Esophagus (tissue), 2 donors: ENCODE data around the gene APOBR. TPM values are rescaled to one million over a fixed set of nuclear protein-coding genes. Genes with fewer than 3 reads are reported as not detected.
A peak's percentile ranks its signal among the peaks of the same experiment; 100 is the strongest.
"Not testable (repeated sequence)": the region's sequence is repeated elsewhere in the genome, so short reads cannot be mapped to it uniquely, and the experiment has no call there.

Experiments
- H3K27ac ChIP-seq, 2 donors: one replicate each; pipeline ENCODE4 v1.5.1; 2013; ENCODE audit warnings: low read depth in 2 of 2, mild to moderate bottlenecking in 2 of 2, inconsistent platforms in 1 of 2, low read length in 1 of 2, moderate library complexity in 1 of 2
- H3K27me3 ChIP-seq, 2 donors: one replicate each; pipeline ENCODE4 v1.6.1; 2013; ENCODE audit warnings: low read length in 2 of 2, control low read depth in 1 of 2, mild to moderate bottlenecking in 1 of 2; ENCODE audit not compliant: insufficient read depth in 2 of 2, control insufficient read depth in 1 of 2
- H3K36me3 ChIP-seq, 2 donors: one replicate each; pipeline ENCODE4 v1.6.1; 2013; ENCODE audit warnings: low read length in 1 of 2; ENCODE audit not compliant: control insufficient read depth in 2 of 2, insufficient read depth in 2 of 2
- H3K4me1 ChIP-seq, 2 donors: one replicate each; pipeline ENCODE4 v1.6.1; 2013; ENCODE audit warnings: low read length in 1 of 2; ENCODE audit not compliant: control insufficient read depth in 2 of 2, insufficient read depth in 2 of 2
- H3K4me3 ChIP-seq, 2 donors: one replicate each; pipeline ENCODE4 v1.5.1; 2013; ENCODE audit warnings: low read length in 2 of 2, mild to moderate bottlenecking in 2 of 2, low read depth in 1 of 2, moderate library complexity in 1 of 2
- H3K9me3 ChIP-seq, 2 donors: one replicate each; pipeline ENCODE4 v1.6.1; 2013; ENCODE audit warnings: mild to moderate bottlenecking in 2 of 2, low read depth in 1 of 2, low read length in 1 of 2, moderate library complexity in 1 of 2; ENCODE audit not compliant: control insufficient read depth in 2 of 2, insufficient read depth in 1 of 2
- WGBS, 2 donors: extraction: QIAGEN DNeasy Blood & Tissue Kit; methylation state at CpG; one replicate each; pipeline ENCODE4 v1.1.7; 2013; 5-methylcytosine and 5-hydroxymethylcytosine counted together
- polyA plus RNA-seq, 2 donors: library from polyadenylated mRNA; stranded (reverse); fragments of 200-250 nt; gene quantifications; one replicate each; pipeline ENCODE4 v1.2.3, GENCODE V29; 2013
- donor health status: healthy with polysubstance abuse.
- donor health status: Bipolar disorder and iron deficiency.

APOBR gene, protein sequence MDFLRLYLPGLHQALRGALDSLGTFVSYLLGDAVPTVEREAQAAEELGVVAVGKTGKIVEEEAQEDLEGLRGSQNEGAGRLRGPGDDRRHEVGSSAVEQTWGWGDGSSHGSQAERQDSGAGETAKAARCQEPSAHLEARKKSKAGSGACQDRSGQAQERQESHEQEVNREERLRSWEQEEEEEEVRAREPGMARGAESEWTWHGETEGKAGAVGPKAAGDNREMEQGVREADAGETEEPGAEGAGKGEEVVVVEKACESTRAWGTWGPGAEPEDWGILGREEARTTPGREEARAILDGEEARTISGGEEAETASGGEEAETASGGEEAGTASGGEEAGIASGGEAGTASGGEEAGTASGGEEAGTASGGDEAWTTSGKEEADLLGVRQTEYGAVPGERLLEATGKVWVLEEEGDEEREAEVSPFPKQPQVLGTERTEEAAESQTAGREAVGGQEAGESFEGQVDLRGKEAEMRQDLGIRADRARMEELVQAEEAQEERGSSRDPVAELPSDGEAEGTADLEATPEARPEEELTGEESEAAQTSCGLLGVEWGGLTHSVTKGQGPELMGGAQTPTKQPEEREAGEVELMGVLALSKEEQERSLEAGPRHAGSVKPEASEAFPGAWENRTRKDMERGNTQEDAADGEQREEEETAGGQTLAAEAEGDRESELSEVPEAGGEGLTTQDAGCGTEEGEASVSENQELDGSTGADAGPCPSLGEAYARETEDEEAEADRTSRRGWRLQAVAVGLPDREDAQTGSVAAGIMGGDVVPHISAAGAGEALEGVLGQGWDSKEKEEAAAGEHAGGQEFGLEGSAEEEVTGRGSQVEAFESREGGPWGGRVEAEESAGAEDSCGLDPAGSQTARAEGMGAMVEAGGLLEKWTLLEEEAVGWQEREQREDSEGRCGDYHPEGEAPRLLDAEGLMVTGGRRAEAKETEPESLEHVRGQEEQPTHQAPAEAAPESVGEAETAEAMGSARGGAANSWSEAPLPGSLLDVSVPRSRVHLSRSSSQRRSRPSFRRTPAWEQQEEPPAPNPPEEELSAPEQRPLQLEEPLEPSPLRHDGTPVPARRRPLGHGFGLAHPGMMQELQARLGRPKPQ
- 1 to 10 TPM; 1.2 TPM for polyA plus RNA-seq

DNA sequence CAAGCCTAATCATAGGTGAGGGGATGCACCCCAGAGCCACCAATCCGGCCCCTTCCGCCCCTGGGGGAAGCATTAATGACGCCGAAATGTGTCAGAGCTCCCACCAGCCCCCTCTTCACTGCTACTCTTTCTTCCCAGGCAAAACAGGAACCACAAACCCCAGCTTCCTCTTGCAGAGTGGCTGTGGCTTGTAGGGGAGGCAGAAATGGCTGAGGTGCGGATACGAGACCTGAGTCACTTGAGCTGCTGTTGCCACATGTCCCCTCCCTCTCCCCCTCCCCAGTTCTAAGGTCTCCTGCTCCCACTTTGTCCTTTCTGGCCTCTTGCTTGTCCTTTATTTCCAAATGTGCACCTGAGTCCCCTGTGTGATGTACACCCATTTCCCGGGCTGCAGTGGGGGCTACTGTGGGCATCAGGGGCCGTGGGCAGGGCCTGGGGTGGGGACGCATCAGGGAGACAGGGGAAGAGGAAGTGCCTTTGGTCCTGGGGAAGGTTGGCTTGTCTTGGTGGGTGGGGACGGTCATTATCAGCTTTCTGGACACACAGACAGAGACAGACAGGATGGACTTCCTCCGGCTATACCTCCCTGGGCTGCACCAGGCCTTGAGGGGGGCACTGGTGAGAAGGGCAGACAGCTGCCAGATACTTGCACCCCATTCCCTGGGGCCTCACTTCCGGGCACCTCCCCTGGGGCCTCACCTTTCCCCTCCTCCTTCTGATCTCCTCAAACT lies at the start of gene APOBR:
Gene APOBR (plus strand): TSS at position 523 of the 731 bp plus-strand sequence. CDS start 39 bp downstream, at position 562.
- no peaks in the 10 kb centered on the region for H3K9me3 ChIP-seq
- H3K4me1 ChIP-seq, result no peaks in the 10 kb centered on the region
- no peaks in the 10 kb centered on the region for H3K27me3 ChIP-seq
- 69 to 72% methylated on average over 12 of the region's 12 CpGs for whole genome bisulfite sequencing, 2 donors
- peak within 1 kb of the TSS in 1 of 2 donors; percentile 21 for H3K4me3 ChIP-seq
- H3K27ac ChIP-seq, result peak within 1 kb of the TSS; percentile 44 to 65
- H3K36me3 ChIP-seq, result no peaks in the 10 kb centered on the region

DNA sequence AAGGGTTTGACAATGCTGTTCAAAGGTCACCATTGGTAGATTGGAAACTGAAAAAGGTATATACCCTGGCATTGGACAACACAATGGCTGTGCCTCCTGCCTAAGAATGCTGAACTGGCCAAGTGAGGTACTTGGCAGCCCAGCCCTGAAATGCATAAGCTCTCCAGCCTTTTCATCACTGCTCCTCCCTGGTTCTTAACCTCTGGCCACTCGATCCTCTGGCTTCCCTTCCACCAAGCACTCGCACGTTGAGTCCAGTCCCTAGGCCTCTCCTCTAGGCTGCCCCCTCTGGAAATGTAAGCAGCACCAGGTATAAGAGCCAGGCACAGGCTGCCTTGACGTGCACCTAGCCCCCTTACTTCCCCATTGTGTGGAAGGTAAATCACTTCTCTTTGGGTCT lies 48.1 kb upstream of the APOBR start:
- not testable (repeated sequence) for H3K27me3 ChIP-seq, H3K4me3 ChIP-seq, H3K4me1 ChIP-seq, H3K9me3 ChIP-seq, H3K27ac ChIP-seq, H3K36me3 ChIP-seq
- whole genome bisulfite sequencing, 2 donors, result no CpG with 5 or more reads among the region's 4 CpGs

DNA sequence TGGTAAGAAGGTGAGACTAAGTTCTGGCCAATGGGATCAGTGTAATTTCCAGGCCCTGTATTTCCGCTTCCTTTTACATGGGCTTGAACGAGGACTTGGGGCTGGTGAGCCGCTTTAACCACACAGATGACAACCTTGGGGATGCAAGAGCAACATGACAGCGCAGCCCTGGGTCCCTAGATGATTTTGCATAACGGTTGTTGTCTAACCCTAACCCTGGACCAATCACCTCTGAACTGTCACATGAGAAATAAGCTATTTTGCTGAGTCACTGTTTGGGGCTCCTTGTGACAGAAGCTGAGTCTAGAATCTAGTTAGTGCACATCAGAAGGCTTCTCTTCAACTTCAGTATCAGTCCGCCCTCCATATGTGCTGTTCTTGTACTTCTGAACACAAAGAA lies 47.4 kb upstream of the APOBR start:
- not testable (repeated sequence) for H3K4me1 ChIP-seq, H3K36me3 ChIP-seq, H3K27ac ChIP-seq, H3K27me3 ChIP-seq, H3K4me3 ChIP-seq, H3K9me3 ChIP-seq
- no CpG with 5 or more reads among the region's 6 CpGs for whole genome bisulfite sequencing, 2 donors

DNA sequence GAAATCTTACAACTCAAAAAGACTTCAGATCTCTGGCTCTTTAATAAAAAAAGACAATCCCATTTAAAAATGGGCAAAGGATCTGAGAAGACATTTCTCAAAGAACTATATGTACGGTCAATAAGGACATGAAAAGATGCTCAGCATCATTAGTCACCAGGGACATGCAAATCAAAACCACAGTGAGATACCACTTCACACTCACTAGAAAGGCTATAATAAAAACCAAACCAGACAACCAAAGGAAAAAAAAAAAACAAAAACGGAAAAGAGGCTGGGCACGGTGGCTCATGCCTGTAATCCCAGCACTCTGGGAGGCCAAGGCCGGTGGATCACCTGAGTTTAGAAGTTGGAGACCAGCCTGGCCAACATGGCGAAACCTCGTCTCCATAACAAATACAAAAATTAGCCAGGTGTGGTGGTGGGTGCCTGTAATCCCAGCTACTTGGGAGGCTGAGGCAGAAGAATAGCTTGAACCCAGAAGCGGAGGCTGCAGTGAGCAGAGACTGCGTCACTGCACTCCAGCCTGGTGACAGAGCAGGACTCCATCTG lies 20.7 kb upstream of the APOBR start:
- H3K27me3 ChIP-seq, result no peaks in the 10 kb centered on the region
- H3K4me1 ChIP-seq, result no peaks in the 10 kb centered on the region
- WGBS, 2 donors, result 85 to 95% methylated on average over 8 of the region's 8 CpGs
- H3K36me3 ChIP-seq, result peaks cover 2 to 9% of the 10 kb centered on the region in 2 donors
- no peaks in the 10 kb centered on the region for H3K9me3 ChIP-seq
- H3K4me3 ChIP-seq, result no peak overlapping the region
- no peak overlapping the region for H3K27ac ChIP-seq

DNA sequence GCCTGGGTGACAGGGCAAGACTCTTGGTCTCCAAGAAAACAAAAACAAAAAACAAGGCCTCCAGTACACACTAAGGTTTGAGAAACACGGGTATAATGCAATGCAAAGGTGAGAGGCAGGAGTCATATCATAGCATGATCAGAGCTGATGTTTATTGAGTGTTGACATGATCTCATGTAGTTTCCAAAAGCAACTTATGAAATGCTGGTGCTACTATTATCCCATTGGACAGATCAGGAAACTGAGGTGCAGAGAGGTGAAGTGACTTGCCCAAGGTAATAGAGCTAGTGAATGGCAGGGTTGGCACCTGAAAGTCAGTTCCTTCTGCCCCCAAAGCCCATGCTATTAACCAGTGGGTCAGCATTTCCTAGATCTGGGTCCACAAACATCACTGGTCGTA lies 19.2 kb upstream of the APOBR start:
- Histone ChIP-seq H3K4me3 (no peak overlapping the region), H3K4me1 (no peaks in the 10 kb centered on the region), H3K27me3 (no peaks in the 10 kb centered on the region), H3K36me3 (peaks cover 2 to 12% of the 10 kb centered on the region in 2 donors), H3K27ac (no peak overlapping the region), H3K9me3 (no peaks in the 10 kb centered on the region)
- WGBS, 2 donors, result 95% methylated on average over 2 of the region's 2 CpGs

DNA sequence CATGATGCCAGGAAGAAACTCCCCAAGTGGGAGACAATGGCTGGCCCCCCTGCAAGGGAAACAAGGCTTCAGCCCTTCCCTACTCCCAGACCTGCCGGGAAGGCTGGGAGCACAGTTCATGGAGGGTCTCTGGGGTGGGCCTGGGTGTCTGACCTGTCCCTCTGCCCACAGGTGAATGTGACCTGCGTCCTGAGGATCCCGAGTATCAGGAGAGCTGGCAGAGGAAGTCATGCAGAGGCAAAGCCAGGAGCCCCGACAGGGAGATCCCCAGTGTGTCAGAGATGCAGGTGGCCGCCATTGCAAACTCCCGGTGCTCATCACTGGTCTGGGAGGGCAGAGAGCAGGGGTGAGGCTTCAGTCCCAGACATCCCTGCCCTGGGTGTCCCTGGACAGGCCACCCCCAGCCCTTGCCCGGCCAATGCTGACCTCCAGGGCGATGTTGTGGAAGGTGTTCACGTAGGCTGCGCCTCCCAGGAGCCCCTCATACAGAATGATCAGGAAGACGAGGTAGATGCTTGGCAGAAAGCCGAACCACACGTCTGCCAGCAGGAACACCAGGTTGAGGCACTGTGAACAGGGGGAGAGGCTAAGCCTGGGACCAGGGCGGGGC lies 17.0 kb upstream of the APOBR start:
- Histone ChIP-seq H3K4me1 (no peaks in the 10 kb centered on the region), H3K9me3 (no peaks in the 10 kb centered on the region), H3K27ac (no peak overlapping the region), H3K36me3 (peaks cover 6 to 23% of the 10 kb centered on the region in 2 donors), H3K27me3 (no peaks in the 10 kb centered on the region), H3K4me3 (no peak overlapping the region)
- 90 to 92% methylated on average over 14 of the region's 14 CpGs for WGBS, 2 donors

DNA sequence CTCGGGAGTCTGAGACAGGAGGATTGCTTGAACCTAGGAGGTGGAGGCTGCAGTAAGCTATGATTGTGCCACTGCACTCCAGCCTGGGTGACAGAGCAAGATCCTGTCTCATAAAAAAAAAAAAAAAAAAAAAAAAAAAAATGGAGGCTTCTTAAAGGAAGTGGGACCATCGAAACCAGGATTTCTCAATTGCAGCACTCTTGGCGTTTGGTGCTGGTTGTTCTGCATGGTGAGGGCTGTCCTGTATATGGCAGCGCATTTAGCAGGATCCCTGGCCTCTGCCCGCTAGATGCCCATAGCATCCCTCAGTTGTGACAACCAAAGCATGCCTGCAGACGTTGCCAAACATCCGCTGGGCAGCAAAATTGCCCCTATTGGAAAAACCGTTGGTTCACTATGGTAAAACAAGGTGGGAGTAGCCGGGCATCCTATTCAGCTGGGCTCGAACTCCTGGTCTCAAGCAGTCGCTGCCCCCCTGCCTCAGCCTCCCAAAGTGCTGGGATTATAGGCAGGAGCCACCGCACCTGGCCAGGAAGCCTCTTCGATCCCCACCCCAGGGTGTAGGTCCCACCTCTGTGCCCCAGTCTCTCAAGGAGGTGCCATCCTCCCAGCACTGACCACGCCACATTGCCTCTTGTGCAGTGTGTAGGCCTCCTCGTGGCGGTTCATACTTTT lies 15.8 kb upstream of the APOBR start:
- no peak overlapping the region for H3K4me3 ChIP-seq
- no peaks in the 10 kb centered on the region for H3K27me3 ChIP-seq
- H3K4me1 ChIP-seq, result no peaks in the 10 kb centered on the region
- WGBS, 2 donors, result 93 to 95% methylated on average over 16 of the region's 16 CpGs
- no peaks in the 10 kb centered on the region for H3K9me3 ChIP-seq
- H3K27ac ChIP-seq, result no peak overlapping the region
- H3K36me3 ChIP-seq, result peaks cover 8 to 29% of the 10 kb centered on the region in 2 donors

DNA sequence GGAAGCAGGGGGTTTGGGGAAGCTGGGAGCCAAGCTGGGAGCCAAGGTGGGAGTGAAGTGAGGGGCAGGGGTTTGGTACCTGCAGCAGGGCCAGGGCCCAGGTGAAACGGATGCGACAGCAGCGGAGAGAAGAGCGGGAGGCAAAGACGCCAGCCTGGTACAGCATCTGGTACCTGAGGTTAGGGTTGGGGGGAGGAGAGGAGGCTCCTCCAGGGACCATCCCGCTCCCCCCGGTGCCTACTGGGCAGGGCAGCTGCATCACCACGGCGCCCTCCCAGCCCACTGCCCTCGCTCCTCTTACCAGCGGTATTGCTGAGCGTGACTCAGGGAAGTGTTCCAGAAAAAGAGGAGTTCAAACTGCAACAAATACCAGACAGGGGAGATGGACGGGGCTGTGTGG lies 12.4 kb upstream of the APOBR start:
- Histone ChIP-seq H3K9me3 (no peaks in the 10 kb centered on the region), H3K27me3 (no peaks in the 10 kb centered on the region), H3K27ac (no peak overlapping the region), H3K4me1 (no peaks in the 10 kb centered on the region), H3K36me3 (peaks cover 8 to 39% of the 10 kb centered on the region in 2 donors), H3K4me3 (no peak overlapping the region)
- 93 to 97% methylated on average over 10 to 13 of the region's 13 CpGs for WGBS, 2 donors
